ENCODE measurements around the gene ELF2.
"Not testable (repeated sequence)": the region's sequence is repeated elsewhere in the genome, so short reads cannot be mapped to it uniquely, and the experiment has no call there.

Gene ELF2

DNA sequence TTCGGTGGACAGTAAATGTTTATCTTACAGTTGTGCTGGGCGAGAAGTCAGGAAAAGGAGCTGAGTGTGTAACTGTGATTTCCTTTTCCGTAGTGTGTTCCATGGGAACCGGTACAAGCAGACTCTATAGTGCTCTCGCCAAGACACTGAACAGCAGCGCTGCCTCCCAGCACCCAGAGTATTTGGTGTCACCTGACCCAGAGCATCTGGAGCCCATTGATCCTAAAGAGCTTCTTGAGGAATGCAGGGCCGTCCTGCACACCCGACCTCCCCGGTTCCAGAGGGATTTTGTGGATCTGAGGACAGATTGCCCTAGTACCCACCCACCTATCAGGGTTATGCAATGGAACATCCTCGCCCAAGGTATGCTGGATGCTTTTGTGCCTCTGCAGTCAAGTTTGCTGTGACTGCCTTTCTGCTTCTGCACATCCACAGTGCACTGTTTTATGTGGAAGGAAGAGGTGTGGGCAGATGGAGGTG lies 134.0 kb downstream of the ELF2 start:
- peaks cover 49% of the 10 kb centered on the region for H3K36me3 ChIP-seq (ENCODE audit: low read depth)
- no peak for ATAC-seq (ENCODE audit: low read depth)
- no peaks in the 10 kb centered on the region for H3K9me3 ChIP-seq (ENCODE audit: severe bottlenecking)
- no peak overlapping the region for H3K27ac ChIP-seq (ENCODE audit: poor library complexity, severe bottlenecking)
- H3K27me3 ChIP-seq (ENCODE audit: insufficient read depth, poor library complexity, severe bottlenecking) = no peaks in the 10 kb centered on the region
- DNase-seq (ENCODE audit: low spot score) = no peak
- no peaks in the 10 kb centered on the region for H3K4me1 ChIP-seq (ENCODE audit: insufficient read depth, poor library complexity, severe bottlenecking)
- H3K4me3 ChIP-seq (ENCODE audit: severe bottlenecking) = no peak overlapping the region
- TF ChIP-seq, protein P1, sequence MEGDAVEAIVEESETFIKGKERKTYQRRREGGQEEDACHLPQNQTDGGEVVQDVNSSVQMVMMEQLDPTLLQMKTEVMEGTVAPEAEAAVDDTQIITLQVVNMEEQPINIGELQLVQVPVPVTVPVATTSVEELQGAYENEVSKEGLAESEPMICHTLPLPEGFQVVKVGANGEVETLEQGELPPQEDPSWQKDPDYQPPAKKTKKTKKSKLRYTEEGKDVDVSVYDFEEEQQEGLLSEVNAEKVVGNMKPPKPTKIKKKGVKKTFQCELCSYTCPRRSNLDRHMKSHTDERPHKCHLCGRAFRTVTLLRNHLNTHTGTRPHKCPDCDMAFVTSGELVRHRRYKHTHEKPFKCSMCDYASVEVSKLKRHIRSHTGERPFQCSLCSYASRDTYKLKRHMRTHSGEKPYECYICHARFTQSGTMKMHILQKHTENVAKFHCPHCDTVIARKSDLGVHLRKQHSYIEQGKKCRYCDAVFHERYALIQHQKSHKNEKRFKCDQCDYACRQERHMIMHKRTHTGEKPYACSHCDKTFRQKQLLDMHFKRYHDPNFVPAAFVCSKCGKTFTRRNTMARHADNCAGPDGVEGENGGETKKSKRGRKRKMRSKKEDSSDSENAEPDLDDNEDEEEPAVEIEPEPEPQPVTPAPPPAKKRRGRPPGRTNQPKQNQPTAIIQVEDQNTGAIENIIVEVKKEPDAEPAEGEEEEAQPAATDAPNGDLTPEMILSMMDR (IDR thresholded peaks at IDR 0.05; ENCODE audit: poor library complexity, severe bottlenecking) = no peak

DNA sequence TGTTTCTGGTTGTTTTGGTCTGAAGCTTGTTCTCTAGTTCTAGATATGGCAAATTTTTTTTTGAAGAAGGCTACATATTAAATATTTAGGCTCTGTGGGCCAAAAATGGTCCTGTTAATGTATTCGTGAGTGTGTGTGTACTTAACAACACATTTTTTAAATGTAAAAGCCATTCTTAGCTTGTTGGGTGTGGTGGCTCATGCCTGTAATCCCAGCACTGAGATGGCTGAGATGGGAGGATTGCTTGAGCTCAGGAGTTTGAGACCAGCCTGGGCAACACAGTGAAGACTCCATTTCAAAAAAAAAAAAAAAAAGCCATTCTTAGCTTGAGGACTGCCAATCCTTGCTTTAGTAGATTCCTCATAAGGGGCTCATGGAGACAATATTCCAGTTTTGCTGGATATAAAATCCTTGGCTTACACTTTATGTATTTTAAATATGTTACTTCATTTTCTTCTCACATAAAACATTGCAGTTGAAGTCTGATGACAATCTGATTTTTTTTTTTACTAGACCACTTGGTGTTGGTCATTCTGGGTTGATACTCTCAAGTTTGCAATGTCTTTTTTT lies 138.1 kb downstream of the ELF2 start:
- H3K36me3 ChIP-seq (ENCODE audit: low read depth) = peaks cover 24% of the 10 kb centered on the region
- DNase-seq (ENCODE audit: low spot score) (no peak), ATAC-seq (ENCODE audit: low read depth) (no peak)
- H3K27ac ChIP-seq (ENCODE audit: poor library complexity, severe bottlenecking) = no peak overlapping the region
- no peaks in the 10 kb centered on the region for H3K4me1 ChIP-seq (ENCODE audit: insufficient read depth, poor library complexity, severe bottlenecking)
- H3K9me3 ChIP-seq (ENCODE audit: severe bottlenecking) = no peaks in the 10 kb centered on the region
- no peaks in the 10 kb centered on the region for H3K27me3 ChIP-seq (ENCODE audit: insufficient read depth, poor library complexity, severe bottlenecking)
- TF ChIP-seq, protein P1 (IDR thresholded peaks at IDR 0.05; ENCODE audit: poor library complexity, severe bottlenecking) = no peak
- no peak overlapping the region for H3K4me3 ChIP-seq (ENCODE audit: severe bottlenecking)

DNA sequence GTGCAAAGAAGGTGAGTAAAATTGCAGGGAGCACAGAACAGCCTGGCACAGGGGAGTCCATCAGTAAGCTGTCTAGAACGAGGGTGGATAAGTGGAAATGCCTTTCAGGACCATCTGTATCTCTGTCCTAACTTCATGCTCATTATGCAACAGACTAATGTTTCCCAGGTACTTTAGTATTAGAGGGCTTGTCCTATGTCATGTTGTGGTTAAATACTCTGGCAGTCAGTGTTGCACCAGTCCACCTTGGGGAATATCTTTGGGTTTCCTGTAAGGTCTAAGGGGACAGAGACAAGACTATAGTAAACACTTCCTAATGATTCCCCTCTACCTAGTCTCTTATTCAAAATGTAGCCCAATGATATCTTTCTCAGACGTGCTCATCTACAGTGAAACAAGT lies 140.1 kb downstream of the ELF2 start:
- Histone ChIP-seq H3K4me1 (ENCODE audit: insufficient read depth, poor library complexity, severe bottlenecking) (no peaks in the 10 kb centered on the region), H3K27me3 (ENCODE audit: insufficient read depth, poor library complexity, severe bottlenecking) (no peaks in the 10 kb centered on the region), H3K36me3 (ENCODE audit: low read depth) (peaks cover 16% of the 10 kb centered on the region), H3K4me3 (ENCODE audit: severe bottlenecking) (no peak overlapping the region), H3K27ac (ENCODE audit: poor library complexity, severe bottlenecking) (no peak overlapping the region), H3K9me3 (ENCODE audit: severe bottlenecking) (no peaks in the 10 kb centered on the region)
- ATAC-seq (ENCODE audit: low read depth) (no peak), DNase-seq (ENCODE audit: low spot score) (no peak)
- TF ChIP-seq, protein P1 (IDR thresholded peaks at IDR 0.05; ENCODE audit: poor library complexity, severe bottlenecking) = no peak

DNA sequence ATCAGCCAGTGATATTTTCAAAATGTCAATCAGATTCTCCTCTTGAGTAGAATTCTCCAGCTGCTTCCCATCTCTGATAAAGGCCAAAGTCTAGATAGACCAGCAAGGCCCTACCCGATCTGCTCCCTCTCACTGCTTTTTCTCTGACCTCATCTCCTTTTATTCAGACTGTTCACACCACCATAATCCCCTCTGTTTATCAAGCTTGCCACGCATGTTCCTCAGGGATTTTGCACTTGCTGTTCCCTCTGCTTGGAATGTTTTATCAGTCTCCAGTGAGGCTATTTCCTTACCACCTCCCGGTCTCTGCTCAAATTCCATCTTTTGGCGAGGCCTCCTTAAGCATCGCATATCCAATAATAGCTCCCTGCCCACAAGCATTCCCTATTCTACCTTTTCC lies 141.4 kb downstream of the ELF2 start:
- TF ChIP-seq, protein P1 (IDR thresholded peaks at IDR 0.05; ENCODE audit: poor library complexity, severe bottlenecking) = no peak
- Histone ChIP-seq H3K27ac (ENCODE audit: poor library complexity, severe bottlenecking) (no peak overlapping the region), H3K27me3 (ENCODE audit: insufficient read depth, poor library complexity, severe bottlenecking) (no peaks in the 10 kb centered on the region), H3K4me1 (ENCODE audit: insufficient read depth, poor library complexity, severe bottlenecking) (no peaks in the 10 kb centered on the region), H3K9me3 (ENCODE audit: severe bottlenecking) (no peaks in the 10 kb centered on the region), H3K36me3 (ENCODE audit: low read depth) (peaks cover 20% of the 10 kb centered on the region), H3K4me3 (ENCODE audit: severe bottlenecking) (no peak overlapping the region)
- ATAC-seq (ENCODE audit: low read depth) = no peak
- no peak for DNase-seq (ENCODE audit: low spot score)

- Histone ChIP-seq H3K27ac (ENCODE audit: poor library complexity, severe bottlenecking) (no peak overlapping the region), H3K36me3 (ENCODE audit: low read depth) (peaks cover 12% of the 10 kb centered on the region; the same call in 1 of the 2 replicates), H3K27me3 (ENCODE audit: insufficient read depth, poor library complexity, severe bottlenecking) (no peaks in the 10 kb centered on the region), H3K4me1 (ENCODE audit: insufficient read depth, poor library complexity, severe bottlenecking) (no peaks in the 10 kb centered on the region), H3K9me3 (ENCODE audit: severe bottlenecking) (no peaks in the 10 kb centered on the region), H3K4me3 (ENCODE audit: severe bottlenecking) (no peak overlapping the region)
- TF ChIP-seq, protein P1 (IDR thresholded peaks at IDR 0.05; ENCODE audit: poor library complexity, severe bottlenecking) = peak; percentile 89
- DNase-seq (ENCODE audit: low spot score) (no peak), ATAC-seq (ENCODE audit: low read depth) (peak; percentile 64; the same call in 2 of the 3 replicates)
Observed at GRCh38 chr4:139030614-139031235, 146.3 kb downstream of the ELF2 start.

GRCh38 chr4:139029866-139030363 lies 147.1 kb downstream of the ELF2 start:
- H3K36me3 ChIP-seq (ENCODE audit: low read depth) = peaks cover 14% of the 10 kb centered on the region; the same call in 1 of the 2 replicates
- H3K27me3 ChIP-seq (ENCODE audit: insufficient read depth, poor library complexity, severe bottlenecking); ATAC-seq (ENCODE audit: low read depth); H3K4me1 ChIP-seq (ENCODE audit: insufficient read depth, poor library complexity, severe bottlenecking); H3K9me3 ChIP-seq (ENCODE audit: severe bottlenecking); H3K4me3 ChIP-seq (ENCODE audit: severe bottlenecking); H3K27ac ChIP-seq (ENCODE audit: poor library complexity, severe bottlenecking); DNase-seq (ENCODE audit: low spot score): not testable (repeated sequence)
